PC-9 (cell line): Measurements from ENCODE around the gene RNASE8. TPM values are rescaled to one million over a fixed set of nuclear protein-coding genes. Genes with fewer than 3 reads are reported as not detected.
A peak's percentile ranks its signal among the peaks of the same experiment; 100 is the strongest.

Experiments used
- BruUV-seq: library from RNA; stranded (reverse); fragments of 400-500 nt; replicated peaks from 2 replicates; lab custom pipeline; 2021; lab: Mats Ljungman, UMichigan
- CTCF ChIA-PET: fragments of 300-600 bp; sonication (Branson Sonifier 250); formaldehyde crosslinking; loops from one replicate; lab custom pipeline; 2022; ENCODE audit warnings: antibody characterized with exemption; lab: Charles Lee
- POLR2A ChIA-PET: fragments of 300-600 bp; sonication (Branson Sonifier 250); formaldehyde crosslinking; loops from one replicate; lab custom pipeline; 2022; ENCODE audit warnings: antibody characterized with exemption; ENCODE audit not compliant: unreplicated experiment; lab: Charles Lee
- DNase-seq, 2 experiments: peaks; one replicate each; pipeline versions ENCODE4 v3.0.0 to v3.0.0-alpha.2; 2015 to 2022; ENCODE audit warnings: mixed read lengths in 1 of 2
- H2AFZ ChIP-seq: fragments of 200-600 bp; sonication (generic); 2 replicates; pipeline ENCODE4 v1.8.1; 2017; ENCODE audit warnings: antibody characterized with exemption
- H3F3A ChIP-seq: fragments of 200-600 bp; sonication (generic); 2 replicates; pipeline ENCODE4 v1.8.1; 2017; ENCODE audit warnings: antibody characterized with exemption, mild to moderate bottlenecking, low read depth; ENCODE audit not compliant: insufficient read depth
- H3K27ac ChIP-seq: fragments of 200-600 bp; sonication (generic); 2 replicates; pipeline ENCODE4 v1.6.1; 2016; ENCODE audit warnings: mixed run types
- H3K27me3 ChIP-seq: fragments of 200-600 bp; sonication (generic); 2 replicates; pipeline ENCODE4 v1.6.1; 2016; ENCODE audit warnings: low read depth, mixed run types; ENCODE audit not compliant: insufficient read depth
- H3K36me3 ChIP-seq: fragments of 200-600 bp; sonication (generic); 2 replicates; pipeline ENCODE4 v1.6.1; 2016; ENCODE audit warnings: low read depth, mixed run types
- H3K4me1 ChIP-seq: fragments of 200-600 bp; sonication (generic); replicated peaks from 2 replicates; pipeline ENCODE4 v1.6.1; 2016; ENCODE audit warnings: mixed run types; ENCODE audit not compliant: insufficient read depth
- H3K4me2 ChIP-seq: fragments of 200-600 bp; sonication (generic); 2 replicates; pipeline ENCODE4 v1.6.1; 2017; ENCODE audit warnings: mixed run types
- H3K4me3 ChIP-seq: fragments of 200-600 bp; sonication (generic); 2 replicates; pipeline ENCODE4 v1.6.1; 2016; ENCODE audit warnings: mixed run types
- H3K79me2 ChIP-seq: fragments of 200-600 bp; sonication (generic); 2 replicates; pipeline ENCODE4 v1.6.1; 2017; ENCODE audit warnings: low read depth, mixed run types
- H3K9me2 ChIP-seq: fragments of 200-600 bp; sonication (generic); 2 replicates; pipeline ENCODE4 v1.8.1; 2017; ENCODE audit warnings: mild to moderate bottlenecking; ENCODE audit not compliant: insufficient read depth
- H3K9me3 ChIP-seq: fragments of 200-600 bp; sonication (generic); 2 replicates; pipeline ENCODE4 v1.8.1; 2016; ENCODE audit warnings: low read depth; ENCODE audit not compliant: insufficient read depth
- H4K20me1 ChIP-seq: fragments of 200-600 bp; sonication (generic); 2 replicates; pipeline ENCODE4 v1.8.1; 2017; ENCODE audit not compliant: insufficient read depth
- CTCF ChIP-seq: fragments of 200-600 bp; sonication (generic); conservative IDR thresholded peaks from 2 replicates; pipeline ENCODE4 v1.6.1; 2017; ENCODE audit warnings: mixed run types, antibody characterized with exemption, mild to moderate bottlenecking, moderate library complexity
- EZH2 ChIP-seq: fragments of 200-600 bp; sonication (generic); IDR thresholded peaks from 2 replicates; pipeline ENCODE4 v1.8.0; 2017; ENCODE audit warnings: antibody characterized with exemption, low read depth
- intact Hi-C: fragments of 100-400 bp; cut with micrococcal nuclease; formaldehyde crosslinking; loops from one replicate; pipeline ENCODE4 v1.10.0; 2022; ENCODE audit not compliant: unreplicated experiment
- total RNA-seq: library from RNA; stranded (reverse); gene quantifications from 2 replicates; pipeline ENCODE4 v1.2.3, GENCODE V29; 2021

Gene RNASE8
- total RNA-seq, 1 experiment from 2014 or later = not detected

GRCh38 chr14:21068521-21069387 lies 11.1 kb downstream of the RNASE8 start:
- no peak overlapping the region for H3K4me3 ChIP-seq
- H3K4me2 ChIP-seq = no peak overlapping the region
- no peaks in the 10 kb centered on the region for H4K20me1 ChIP-seq
- POLR2A ChIA-PET = interaction anchor here (0.6 to 0.7 kb wide), 3 partner anchors 36 to 369 kb away, joined by 4 to 6 read pairs (median 5); no protein-coding TSS in a partner anchor
- no peak for TF ChIP-seq EZH2
- TF ChIP-seq CTCF = peak; percentile 54
- H3K9me3 ChIP-seq = no peaks in the 10 kb centered on the region
- H2AFZ ChIP-seq = no peak overlapping the region
- BruUV-seq = no TSS peak
- H3K27ac ChIP-seq = no peak overlapping the region
- peak in 1 of 2 experiments; percentile 44 for DNase-seq
- no peaks in the 10 kb centered on the region for H3K36me3 ChIP-seq
- CTCF ChIA-PET = interaction anchor here (1.1 to 2.2 kb wide), 4 partner anchors 36 to 67 kb away, joined by 3 to 19 read pairs (median 8); no protein-coding TSS in a partner anchor
- H3K27me3 ChIP-seq = no peaks in the 10 kb centered on the region; the same call in none of the 2 replicates
- no peaks in the 10 kb centered on the region for H3K9me2 ChIP-seq
- H3F3A ChIP-seq = no peaks in the 10 kb centered on the region
- no peaks in the 10 kb centered on the region for H3K4me1 ChIP-seq
- intact Hi-C loops = loop anchor here (1.0 to 10.0 kb wide), 3 partner anchors 36 to 489 kb away; no protein-coding TSS in a partner anchor
- no peaks in the 10 kb centered on the region for H3K79me2 ChIP-seq

- H4K20me1 ChIP-seq = no peaks in the 10 kb centered on the region
- no peaks in the 10 kb centered on the region; the same call in none of the 2 replicates for H3K27me3 ChIP-seq
- no peaks in the 10 kb centered on the region for H3K4me1 ChIP-seq
- H3K4me2 ChIP-seq = peak overlapping the region; percentile 83
- no peaks in the 10 kb centered on the region for H3K9me3 ChIP-seq
- no peaks in the 10 kb centered on the region for H3F3A ChIP-seq
- H2AFZ ChIP-seq = 0 out of 2 replicates have a peak overlapping the region, but pooled peaks have one; percentile 79
- ChIA-PET CTCF (interaction anchor here (0.6 to 2.2 kb wide), 2 partner anchors 35 to 72 kb away, joined by 6 to 19 read pairs; no protein-coding TSS in a partner anchor), POLR2A (no interaction called here)
- no peaks in the 10 kb centered on the region for H3K79me2 ChIP-seq
- H3K9me2 ChIP-seq = no peaks in the 10 kb centered on the region
- TF ChIP-seq EZH2 (no peak), CTCF (no peak)
- H3K36me3 ChIP-seq = no peaks in the 10 kb centered on the region
- H3K4me3 ChIP-seq = peak overlapping the region; percentile 64; the same call in 1 of the 2 replicates
- BruUV-seq = no TSS peak
- intact Hi-C loops = loop anchor here (5.0 to 10.0 kb wide), 2 partner anchors 55 to 488 kb away; no protein-coding TSS in a partner anchor
- no peak for DNase-seq
- no peak overlapping the region for H3K27ac ChIP-seq
Observed at GRCh38 chr14:21069388-21070082, 11.9 kb downstream of the RNASE8 start.

- Histone ChIP-seq H3K9me2 (no peaks in the 10 kb centered on the region), H3K27me3 (no peaks in the 10 kb centered on the region; the same call in none of the 2 replicates), H3K9me3 (no peaks in the 10 kb centered on the region), H3K36me3 (no peaks in the 10 kb centered on the region), H2AFZ (peak within 1 kb of the TSS; percentile 79), H4K20me1 (no peaks in the 10 kb centered on the region), H3K4me1 (no peaks in the 10 kb centered on the region), H3K79me2 (no peaks in the 10 kb centered on the region), H3K4me2 (peak within 1 kb of the TSS; percentile 83), H3K4me3 (peak within 1 kb of the TSS; percentile 64), H3K27ac (no peak within 1 kb of the TSS), H3F3A (no peaks in the 10 kb centered on the region)
- BruUV-seq = no TSS peak
- ChIA-PET POLR2A (interaction anchor here (0.8 kb wide), 1 partner anchor 367 kb away, joined by 3 read pairs; no protein-coding TSS in a partner anchor), CTCF (interaction anchor here (0.6 to 1.8 kb wide), 7 partner anchors 8 to 432 kb away, joined by 3 to 9 read pairs (median 6); no protein-coding TSS in a partner anchor)
- TF ChIP-seq EZH2 = no peak
- no peak for TF ChIP-seq CTCF
- peak in 1 of 2 experiments; percentile 37 for DNase-seq
- intact Hi-C loops = no loop called here
Observed at GRCh38 chr14:21070083-21070609, 12.5 kb downstream of the RNASE8 start, which contains the start of gene ARHGEF40. TSS of gene ARHGEF40 (plus strand) at chr14:21070304. CDS start at chr14:21070397, 93 bp downstream.
